Measurements from ENCODE around the gene PTPRT.

- TF ChIP-seq ELF4 (IDR thresholded peaks at IDR 0.05), result no peak
- TF ChIP-seq ZNF384 (IDR thresholded peaks at IDR 0.05), result no peak
- no peak for TF ChIP-seq ARNT (IDR thresholded peaks at IDR 0.05)
- TF ChIP-seq, protein P1, sequence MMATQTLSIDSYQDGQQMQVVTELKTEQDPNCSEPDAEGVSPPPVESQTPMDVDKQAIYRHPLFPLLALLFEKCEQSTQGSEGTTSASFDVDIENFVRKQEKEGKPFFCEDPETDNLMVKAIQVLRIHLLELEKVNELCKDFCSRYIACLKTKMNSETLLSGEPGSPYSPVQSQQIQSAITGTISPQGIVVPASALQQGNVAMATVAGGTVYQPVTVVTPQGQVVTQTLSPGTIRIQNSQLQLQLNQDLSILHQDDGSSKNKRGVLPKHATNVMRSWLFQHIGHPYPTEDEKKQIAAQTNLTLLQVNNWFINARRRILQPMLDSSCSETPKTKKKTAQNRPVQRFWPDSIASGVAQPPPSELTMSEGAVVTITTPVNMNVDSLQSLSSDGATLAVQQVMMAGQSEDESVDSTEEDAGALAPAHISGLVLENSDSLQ (IDR thresholded peaks at IDR 0.05), result no peak
- TF ChIP-seq FOXM1 (IDR thresholded peaks at IDR 0.05; ENCODE audit: borderline replicate concordance), result no peak
- TF ChIP-seq SP1 (IDR thresholded peaks at IDR 0.05), result no peak
- no peak for TF ChIP-seq CTBP1 (IDR thresholded peaks at IDR 0.05; ENCODE audit: borderline replicate concordance)
- no peak for TF ChIP-seq FOXA1 (IDR thresholded peaks at IDR 0.05)
- TF ChIP-seq SUZ12 (IDR thresholded peaks at IDR 0.05), result no peak
These were observed 432.7 kb downstream of the PTPRT start for GRCh38 chr20:42756991-42757390.
